HepG2 (cell line): Measurements from ENCODE around the gene RARG. TPM values are rescaled to one million over a fixed set of nuclear protein-coding genes. Genes with fewer than 3 reads are reported as not detected.

ENCODE experiments used
- ATAC-seq: fragments of 200-7000 bp; cut with Tn5 transposase; 3 replicates; pipeline ENCODE4 v1.9.1; 2020; ENCODE audit warnings: mild to moderate bottlenecking, moderate library complexity
- BruUV-seq: library from RNA; stranded (reverse); fragments of 400-500 nt; replicated peaks from 2 replicates; lab custom pipeline; 2021; lab: Mats Ljungman, UMichigan
- CTCF ChIA-PET: fragments of 300-600 bp; formaldehyde crosslinking; extraction: SDS; loops from one replicate; lab custom pipeline; 2021; ENCODE audit warnings: low total read pairs, inconsistent platforms, low intra/inter-chr PET ratio; lab: Yijun Ruan, JAX
- POLR2A ChIA-PET: fragments of 350-600 bp; sonication (Branson Sonifier 250); formaldehyde crosslinking; loops from one replicate; lab custom pipeline; 2020; ENCODE audit warnings: antibody characterized with exemption, inconsistent platforms; lab: Yijun Ruan, JAX
- DNase-seq: peaks from one replicate; pipeline ENCODE4 v3.0.0-alpha.2; 2015; ENCODE audit warnings: low spot score
- FAIRE-seq: peaks from 3 replicates; lab custom pipeline; 2011; peaks lifted over from hg19 to GRCh38; lab: Jason Lieb, UNC
- H2AFZ ChIP-seq: one replicate; pipeline ENCODE4 v1.6.1; 2011; ENCODE audit warnings: low read length, inconsistent platforms
- H3K27ac ChIP-seq: fragments of 300-600 bp; 3 replicates; pipeline ENCODE4 v1.8.0; 2011; ENCODE audit warnings: mixed run types, mild to moderate bottlenecking, mixed read lengths, low read length, inconsistent platforms; ENCODE audit not compliant: insufficient read depth; ENCODE audit errors: extremely low read length
- H3K27me3 ChIP-seq, 2 experiments: fragments of 200-600 bp in 1 of 2; 2 replicates in 1 of 2; 3 replicates in 1 of 2; pipeline versions ENCODE4 v1.6.0 to v1.8.0; 2011; ENCODE audit warnings: low read length in 2 of 2, mild to moderate bottlenecking in 2 of 2, moderate library complexity in 2 of 2, inconsistent platforms in 1 of 2; ENCODE audit not compliant: insufficient read depth in 2 of 2, control insufficient read depth in 1 of 2
- H3K36me3 ChIP-seq, 2 experiments: fragments of 200-600 bp in 1 of 2; replicated peaks in 1 of 2; 2 replicates in 1 of 2; 3 replicates in 1 of 2; pipeline versions ENCODE4 v1.5.1 to v1.8.0; 2011; ENCODE audit warnings: low read length in 2 of 2, inconsistent platforms in 1 of 2; ENCODE audit not compliant: insufficient read depth in 2 of 2, control insufficient read depth in 1 of 2
- H3K4me1 ChIP-seq: 2 replicates; pipeline ENCODE4 v1.5.1; 2012; ENCODE audit warnings: low read length, inconsistent platforms; ENCODE audit not compliant: insufficient read depth
- H3K4me2 ChIP-seq: 2 replicates; pipeline ENCODE4 v1.6.0; 2011; ENCODE audit warnings: low read depth, low read length, inconsistent platforms
- H3K4me3 ChIP-seq, 3 experiments: fragments of 200-600 bp in 1 of 3; sonication (generic), shearing (Covaris generic) in 1 of 3; replicated peaks in 1 of 3; 2 replicates each; pipeline ENCODE4 v1.5.1; 2011 to 2016; ENCODE audit warnings: low read length in 3 of 3, inconsistent platforms in 2 of 3, low read depth in 2 of 3, mild to moderate bottlenecking in 2 of 3, control low read depth in 1 of 3, mixed read lengths in 1 of 3; ENCODE audit not compliant: insufficient read depth in 1 of 3
- H3K79me2 ChIP-seq: one replicate; pipeline ENCODE4 v1.6.1; 2011; ENCODE audit warnings: low read length, inconsistent platforms; ENCODE audit not compliant: insufficient read depth
- H3K9ac ChIP-seq: 2 replicates; pipeline ENCODE4 v1.6.0; 2011; ENCODE audit warnings: mild to moderate bottlenecking, low read depth, low read length, inconsistent platforms; ENCODE audit not compliant: insufficient read depth
- H3K9me3 ChIP-seq: 2 replicates; pipeline ENCODE4 v1.5.1; 2012; ENCODE audit warnings: mild to moderate bottlenecking, low read length
- H4K20me1 ChIP-seq: 2 replicates; pipeline ENCODE4 v1.6.0; 2011; ENCODE audit warnings: inconsistent platforms, mild to moderate bottlenecking, low read length, moderate library complexity; ENCODE audit not compliant: insufficient read depth
- DPF2 ChIP-seq: sonication (generic); formaldehyde crosslinking; IDR thresholded peaks from 2 replicates; pipeline ENCODE4 v1.4.0; 2020; ENCODE audit warnings: mild to moderate bottlenecking, low read depth, missing genetic modification reagents, borderline replicate concordance
- FOXO4 ChIP-seq: sonication (generic); formaldehyde crosslinking; conservative IDR thresholded peaks from 2 replicates; pipeline ENCODE4 v1.8.1; 2023; ENCODE audit warnings: missing genetic modification reagents
- PHF20 ChIP-seq: sonication (generic); formaldehyde crosslinking; IDR thresholded peaks from 2 replicates; pipeline ENCODE4 v1.5.0; 2020; ENCODE audit warnings: mild to moderate bottlenecking, missing genetic modification reagents
- SIN3A ChIP-seq: IDR thresholded peaks from 2 replicates; pipeline ENCODE4 v1.6.1; 2011; ENCODE audit warnings: low read depth, mild to moderate bottlenecking, control low read depth, low read length, borderline replicate concordance
- ZBTB25 ChIP-seq: IDR thresholded peaks from 2 replicates; pipeline ENCODE4 v1.6.1; 2018; ENCODE audit warnings: missing genetic modification reagents
- ZNF232 ChIP-seq: sonication (generic); formaldehyde crosslinking; IDR thresholded peaks from 2 replicates; pipeline ENCODE4 v1.4.0; 2020; ENCODE audit warnings: missing genetic modification reagents, borderline replicate concordance
- ZNF816 ChIP-seq: sonication (generic); formaldehyde crosslinking; IDR thresholded peaks from 2 replicates; pipeline ENCODE4 v1.8.0; 2022; ENCODE audit warnings: missing genetic modification reagents, mild to moderate bottlenecking, borderline replicate concordance
- WGBS: methylation state at CpG from one replicate; pipeline ENCODE4 v1.1.6; 2017; ENCODE audit warnings: low lambda C conversion rate; 5-methylcytosine and 5-hydroxymethylcytosine counted together
- in situ Hi-C: cut with HindIII; loops from 2 replicates; pipeline ENCODE4 v1.10.0; 2017; ENCODE audit warnings: low pct_unique_long_range_greater_than_20kb; ENCODE audit not compliant: extremely low pct_ligation_motif_present
- intact Hi-C: fragments of 100-400 bp; cut with micrococcal nuclease; formaldehyde crosslinking; loops from one replicate; pipeline ENCODE4 v1.10.0; 2022; ENCODE audit not compliant: unreplicated experiment
- polyA plus RNA-seq, 8 experiments: library from polyadenylated mRNA; depleted of rRNA in 3 of 8; stranded (reverse) in 7 of 8; unstranded in 1 of 8; fragments of >200 nt; fragmentation: Illumina TruSeq in 4 of 8; extraction: Trizol in 4 of 8; gene quantifications; 2 replicates each; pipeline versions ENCODE4 v1.2.1 to v1.2.3, GENCODE V29; 2011 to 2016; ENCODE audit warnings: low read depth in 4 of 8, missing spikeins in 1 of 8, mixed read lengths in 1 of 8; ENCODE audit not compliant: insufficient read depth in 1 of 8
- total RNA-seq, 5 experiments: library from RNA; depleted of rRNA; stranded (reverse); fragments of >200 nt; fragmentation: Illumina TruSeq; extraction: Trizol; gene quantifications; 2 replicates each; pipeline ENCODE4 v1.2.3, GENCODE V29; 2016; ENCODE audit warnings: low read depth in 1 of 5

Gene RARG
- total and polyA plus RNA-seq, 2 of the 13 experiments (the other 11 are each of a cell fraction or from before 2014, with no cell fraction given), result 0.77 to 1.5 TPM

GRCh38 chr12:53227836-53228235, 4.2 kb downstream of the RARG start:
- intact Hi-C loops, result no loop called here
- in situ Hi-C loops, result no loop called here
- Histone ChIP-seq H2AFZ (no peak overlapping the region), H3K79me2 (no peaks in the 10 kb centered on the region), H3K9me3 (no peaks in the 10 kb centered on the region), H3K27me3 (peaks cover 8 to 45% of the 10 kb centered on the region in 2 experiments)
- WGBS, result 0% methylated on average over 1 of the region's 1 CpG
- POLR2A ChIA-PET, result no interaction called here
- no peak for TF ChIP-seq SIN3A
- TF ChIP-seq ZNF232, result no peak
- TF ChIP-seq ZNF816 (CRISPR knock-in tag), result no peak
- TF ChIP-seq PHF20 (CRISPR knock-in tag), result no peak
- TF ChIP-seq DPF2 (CRISPR knock-in tag), result no peak
- TF ChIP-seq FOXO4, result no peak
- no peak for TF ChIP-seq ZBTB25 (CRISPR knock-in tag)
- TF ChIP-seq, all 625 proteins: peak for 0
- CTCF ChIA-PET, result no interaction called here
- no peak for DNase-seq
- Histone ChIP-seq H4K20me1 (no peaks in the 10 kb centered on the region), H3K4me2 (no peak overlapping the region), H3K27ac (no peak overlapping the region), H3K4me3 (no peak overlapping the region), H3K4me1 (peaks cover 45% of the 10 kb centered on the region), H3K36me3 (no peaks in the 10 kb centered on the region), H3K9ac (no peak overlapping the region)
- ATAC-seq, result no peak
- no TSS peak for BruUV-seq
- FAIRE-seq, result no peak
